GM21447 (cell line): Measurements from ENCODE around the gene KRTAP5-3.

ENCODE experiments used
- ATAC-seq: cut with Tn5 transposase; IDR thresholded peaks from one replicate; pipeline ENCODE4 v1.9.1; 2021; ENCODE audit not compliant: unreplicated experiment

Gene KRTAP5-3

GRCh38 chr11:1566381-1567051, 41.7 kb downstream of the KRTAP5-3 start:
- ATAC-seq = no peak

GRCh38 chr11:1565904-1566247, 42.4 kb downstream of the KRTAP5-3 start:
- no peak for ATAC-seq

DNA sequence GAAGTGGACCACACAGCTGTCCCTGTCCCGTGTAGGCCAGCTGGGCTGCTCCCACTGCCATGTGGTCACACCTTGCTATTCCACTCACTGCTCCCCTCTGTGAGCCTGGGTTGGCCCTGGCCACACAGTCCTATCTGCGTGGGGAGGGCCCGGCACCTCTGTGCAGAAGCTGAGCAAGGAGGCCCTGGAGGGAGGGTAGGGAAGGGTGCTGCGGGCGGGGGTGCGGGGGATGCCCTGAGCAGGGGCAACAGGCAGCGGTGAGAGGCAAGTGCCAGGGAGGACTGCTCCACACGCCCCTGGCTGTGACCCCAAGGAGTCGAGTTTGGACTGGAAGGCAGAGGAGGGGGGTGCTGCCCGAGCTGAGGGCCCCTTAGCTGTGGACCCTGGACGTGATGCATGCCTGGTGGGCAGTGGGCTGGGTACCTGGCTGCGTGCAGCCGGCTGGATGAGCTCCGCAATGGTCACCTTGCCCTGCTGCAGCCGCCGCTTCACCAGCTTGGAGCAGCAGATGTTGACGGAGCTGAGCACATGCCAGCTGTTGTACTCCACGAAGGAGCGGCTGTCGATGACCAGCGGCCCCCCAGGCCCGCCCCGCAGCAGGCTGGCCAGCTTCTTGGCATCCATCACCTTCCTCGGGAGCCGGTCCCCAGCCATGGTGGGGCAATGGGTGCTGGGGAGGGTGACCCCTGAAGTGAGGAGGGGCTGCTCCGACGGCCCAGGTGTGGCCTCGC, 42.9 kb downstream of the KRTAP5-3 start:
- ATAC-seq = no peak

GRCh38 chr11:1564535-1565172, 43.6 kb downstream of the KRTAP5-3 start:
- no peak for ATAC-seq

DNA sequence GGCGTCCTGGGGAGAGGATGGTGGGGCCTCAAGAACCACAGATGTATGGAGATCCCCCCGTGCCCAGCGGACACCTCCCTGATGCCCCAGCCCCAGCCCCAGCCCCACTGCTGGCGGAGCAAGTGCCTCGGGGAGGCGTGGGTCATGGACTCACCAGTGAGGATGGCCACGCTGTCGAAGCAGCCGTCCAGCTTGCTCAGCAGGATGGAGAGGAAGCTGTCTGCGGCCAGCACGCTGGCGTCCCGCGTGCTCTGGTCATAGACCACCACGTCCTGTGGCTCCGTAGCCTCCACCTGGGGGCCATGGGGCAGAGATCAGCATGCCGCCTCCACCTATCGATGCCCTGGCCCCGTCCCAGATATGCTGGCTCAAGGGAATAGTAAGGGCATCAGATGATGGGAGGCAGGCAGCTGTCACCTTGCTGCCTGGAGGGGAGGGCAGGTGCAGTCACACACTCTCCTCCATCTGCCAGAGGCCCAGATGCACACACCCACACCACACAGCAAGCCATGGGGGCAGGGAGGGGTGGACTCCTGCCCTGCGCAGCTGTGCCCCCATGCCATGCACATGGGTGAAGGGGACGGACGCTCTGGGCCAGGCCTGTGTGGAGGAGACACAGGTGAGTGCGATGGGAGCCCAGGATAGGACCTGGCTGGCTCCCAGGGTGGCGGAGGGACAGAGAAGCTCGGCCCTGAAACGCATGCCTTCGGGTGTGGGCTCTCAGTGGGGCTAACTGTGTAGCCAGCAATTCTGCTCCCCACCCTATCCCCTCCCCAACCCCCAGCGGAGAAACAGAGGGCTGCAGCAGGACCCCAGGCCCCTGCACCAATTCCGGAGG, 44.3 kb downstream of the KRTAP5-3 start:
- no peak for ATAC-seq

DNA sequence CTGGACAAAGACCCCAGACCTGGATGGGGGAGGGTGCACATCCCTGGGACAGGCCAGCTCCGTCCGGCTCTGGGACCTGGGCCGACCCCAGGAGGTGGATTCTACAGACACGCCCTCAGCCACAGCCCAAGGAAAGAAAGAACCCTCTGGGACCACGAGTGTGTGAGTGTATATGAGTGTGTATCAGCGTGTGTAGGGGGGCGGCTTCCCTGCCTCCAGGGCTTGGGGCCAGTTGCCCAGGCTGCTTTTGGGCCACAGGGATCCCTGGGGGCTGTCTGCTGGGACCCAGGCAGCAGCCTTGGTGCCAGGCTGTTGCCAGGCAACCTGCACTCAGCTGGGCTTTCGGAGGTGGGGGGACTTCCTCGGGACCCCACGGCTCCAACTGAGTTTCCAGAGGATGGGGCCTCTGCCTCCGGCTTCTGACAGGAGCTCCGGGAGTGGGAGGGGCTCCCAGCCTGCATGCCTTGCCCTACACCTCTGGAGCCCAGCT, 45.1 kb downstream of the KRTAP5-3 start:
- no peak for ATAC-seq

DNA sequence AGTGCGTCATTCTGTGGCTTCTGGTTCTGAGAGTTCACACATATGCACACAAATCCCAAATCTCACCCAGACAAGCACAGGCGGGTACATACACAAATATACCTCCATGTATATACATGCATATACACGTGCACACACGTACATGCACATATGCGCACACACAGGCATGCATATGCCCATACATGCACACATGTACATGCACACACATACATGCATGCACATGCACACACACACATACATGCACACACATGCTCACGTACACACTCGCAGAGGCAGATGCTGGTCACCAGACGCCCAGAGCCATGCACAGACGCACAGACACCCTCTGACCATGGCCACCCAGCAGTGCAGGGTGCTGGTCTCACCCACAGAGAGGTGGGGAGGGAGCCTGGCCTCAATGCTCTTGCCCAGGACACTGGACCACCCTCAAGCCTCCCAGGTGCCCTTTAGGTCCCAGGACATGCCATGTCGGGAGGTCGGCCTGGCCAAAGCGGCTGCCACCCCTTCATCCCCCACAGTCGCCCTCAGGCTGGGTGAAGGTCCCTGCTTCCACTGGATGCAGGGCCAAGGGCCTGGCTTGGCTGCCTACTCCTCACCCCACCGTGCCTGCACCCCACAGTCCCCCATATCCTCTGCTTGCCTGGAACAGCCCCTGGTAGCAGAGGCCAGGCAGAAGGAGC, 45.7 kb downstream of the KRTAP5-3 start:
- no peak for ATAC-seq

GRCh38 chr11:1561955-1562354, 46.3 kb downstream of the KRTAP5-3 start:
- no peak for ATAC-seq

DNA sequence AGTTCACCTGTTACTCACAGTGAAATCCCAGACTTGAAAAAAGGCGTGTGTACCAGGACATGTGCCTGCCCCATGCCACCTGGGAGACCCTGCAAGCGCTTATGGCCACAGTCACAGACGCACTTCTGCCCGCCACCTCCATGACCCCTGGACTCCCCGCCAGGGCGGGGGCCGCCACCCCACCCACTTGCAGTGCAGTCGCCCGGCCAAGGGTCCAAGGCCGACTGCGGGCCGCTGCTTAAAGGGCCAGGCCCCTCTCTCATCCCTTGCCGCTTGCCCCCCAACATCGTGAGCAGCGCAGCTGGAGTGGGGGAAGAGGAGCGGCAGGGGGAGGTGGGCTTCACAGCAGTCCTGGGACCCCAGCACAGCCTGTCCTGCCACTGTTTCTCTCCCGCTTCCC, 47.0 kb downstream of the KRTAP5-3 start:
- ATAC-seq = no peak

DNA sequence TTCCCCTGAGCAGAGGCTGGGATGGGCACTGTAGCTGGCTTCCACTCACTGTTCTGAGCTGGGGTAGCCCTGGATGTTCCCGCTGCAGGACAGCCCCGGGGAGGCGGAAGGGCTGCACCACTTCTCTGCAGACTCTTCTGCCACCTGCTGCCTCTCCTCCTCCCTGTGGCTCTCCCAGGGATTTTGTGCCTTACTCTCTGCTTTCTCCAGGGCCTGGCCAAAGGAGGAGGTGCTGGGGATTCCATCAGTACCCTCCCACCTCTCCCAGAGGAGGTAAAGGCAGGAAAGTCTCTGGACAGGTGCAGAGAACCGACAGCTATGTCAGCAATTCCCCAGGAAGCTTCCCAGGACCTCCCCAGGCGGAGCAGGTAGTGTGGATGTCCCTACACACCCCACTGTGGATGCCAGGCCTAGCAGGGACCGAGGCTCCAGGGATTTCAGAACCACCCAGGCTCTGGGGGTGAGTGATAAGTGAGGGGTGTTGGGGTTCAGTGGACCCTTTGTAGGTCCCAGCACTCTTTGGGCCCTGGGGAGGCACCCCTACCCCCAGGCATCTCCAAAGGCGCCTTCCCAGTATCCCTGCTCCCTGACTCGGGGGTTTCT, 47.5 kb downstream of the KRTAP5-3 start:
- ATAC-seq = no peak

DNA sequence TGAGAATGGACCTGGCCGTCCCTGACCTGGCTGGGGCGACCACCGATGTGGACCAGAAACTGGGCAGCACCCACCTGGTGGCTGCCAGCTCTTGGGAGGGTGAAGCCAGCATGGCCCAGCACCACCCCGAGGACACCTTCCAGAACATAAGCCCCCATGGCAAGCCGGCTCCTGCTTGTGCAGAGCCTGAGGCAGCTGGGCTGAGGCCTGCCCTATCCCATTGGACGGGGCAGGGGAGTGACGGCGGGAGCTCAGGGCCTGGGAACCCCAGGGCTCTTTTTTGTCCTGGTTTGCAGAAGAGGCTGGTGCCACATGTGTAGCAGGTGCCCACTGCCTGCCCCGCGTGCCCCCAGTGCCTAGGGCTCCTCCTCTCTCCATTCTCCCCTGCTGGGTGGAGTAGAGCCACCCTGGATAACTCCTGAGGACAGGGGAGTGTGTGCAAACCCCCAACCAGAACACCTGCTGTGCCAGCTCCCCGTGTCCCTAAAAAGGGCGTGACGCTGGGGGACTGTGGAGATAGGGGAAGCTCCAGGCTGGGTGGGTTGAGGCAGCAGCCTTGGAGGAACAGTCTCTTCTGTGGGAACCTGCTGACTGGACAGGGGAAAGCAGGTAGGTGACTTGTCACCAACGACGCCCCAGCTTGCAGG, 48.1 kb downstream of the KRTAP5-3 start:
- ATAC-seq = no peak

- no peak for ATAC-seq
Measured at GRCh38 chr11:1559111-1559951, 48.9 kb downstream of the KRTAP5-3 start.

- no peak for ATAC-seq
Measured at GRCh38 chr11:1558775-1559110, 49.5 kb downstream of the KRTAP5-3 start.

GRCh38 chr11:1557904-1558774, 50.1 kb downstream of the KRTAP5-3 start:
- ATAC-seq = no peak
